HCT116 (cell line): ENCODE results near the gene LRRC15. TPM values are rescaled to one million over a fixed set of nuclear protein-coding genes. Genes with fewer than 3 reads are reported as not detected.

Experiments used
- ATAC-seq: fragments of 200-7000 bp; cut with Tn5 transposase; 2 replicates; pipeline ENCODE4 v1.9.1; 2020; ENCODE audit warnings: mild to moderate bottlenecking, moderate library complexity
- BruUV-seq: library from RNA; stranded (reverse); fragments of 400-500 nt; replicated peaks from 2 replicates; lab custom pipeline; 2021; lab: Mats Ljungman, UMichigan
- CTCF ChIA-PET: fragments of 300-600 bp; sonication (Branson Sonifier 250); formaldehyde crosslinking; loops from one replicate; lab custom pipeline; 2021; ENCODE audit warnings: antibody characterized with exemption; lab: Charles Lee
- POLR2A ChIA-PET: fragments of 300-600, 350-600 bp; sonication (Branson Sonifier 250); formaldehyde crosslinking; loops from one replicate; lab custom pipeline; 2021; ENCODE audit warnings: antibody characterized with exemption; lab: Charles Lee
- RAD21 ChIA-PET, 2 experiments: fragments of 300-600 bp; sonication (Branson Sonifier 250); formaldehyde crosslinking; loops; one replicate each; lab custom pipeline; 2023; ENCODE audit warnings: low total read pairs in 2 of 2; ENCODE audit not compliant: uncharacterized antibody in 2 of 2, unreplicated experiment in 2 of 2, low non-redundant PET in 1 of 2; lab: Charles Lee
- DNase-seq: peaks from one replicate; pipeline ENCODE4 v3.0.0-alpha.2; 2010; ENCODE audit warnings: low read depth, low spot score
- H2AFZ ChIP-seq: fragments of 200-600 bp; shearing (Covaris generic), sonication (generic); 2 replicates; pipeline ENCODE4 v1.6.1; 2017; ENCODE audit warnings: low read depth, mixed run types, mixed read lengths, antibody characterized with exemption, low read length; ENCODE audit not compliant: poor library complexity, severe bottlenecking
- H3K27ac ChIP-seq: 2 replicates; pipeline ENCODE4 v1.5.1; 2012; ENCODE audit warnings: low read depth, low read length
- H3K27me3 ChIP-seq: fragments of 200-600 bp; sonication (generic); 2 replicates; pipeline ENCODE4 v1.6.1; 2016; ENCODE audit warnings: mixed run types, low read length, mixed read lengths; ENCODE audit not compliant: insufficient read depth
- H3K36me3 ChIP-seq, 2 experiments: fragments of 200-500 bp in 1 of 2; fragments of 200-600 bp in 1 of 2; sonication (Bioruptor generic) in 1 of 2; sonication (generic) in 1 of 2; 2 replicates each; pipeline versions ENCODE4 v1.5.1 to v1.6.1; 2014 to 2016; ENCODE audit warnings: low read length in 2 of 2, inconsistent platforms in 1 of 2, mixed read lengths in 1 of 2, mixed run types in 1 of 2; ENCODE audit not compliant: insufficient read depth in 2 of 2, control insufficient read depth in 1 of 2
- H3K4me1 ChIP-seq, 2 experiments: fragments of 200-600 bp in 1 of 2; sonication (generic) in 1 of 2; 2 replicates each; pipeline versions ENCODE4 v1.5.1 to v1.6.1; 2012 to 2017; ENCODE audit warnings: low read length in 2 of 2, inconsistent platforms in 1 of 2, mild to moderate bottlenecking in 1 of 2, mixed read lengths in 1 of 2, mixed run types in 1 of 2, moderate library complexity in 1 of 2; ENCODE audit not compliant: insufficient read depth in 2 of 2, control insufficient read depth in 1 of 2
- H3K4me2 ChIP-seq: fragments of 200-600 bp; sonication (generic); 2 replicates; pipeline ENCODE4 v1.6.1; 2017; ENCODE audit warnings: mixed run types, low read length, mixed read lengths
- H3K4me3 ChIP-seq, 2 experiments: fragments of 200-600 bp in 1 of 2; sonication (generic) in 1 of 2; replicated peaks in 1 of 2; 2 replicates each; pipeline ENCODE4 v1.5.1; 2011 to 2016; ENCODE audit warnings: low read length in 2 of 2, control low read depth in 1 of 2, low read depth in 1 of 2, mild to moderate bottlenecking in 1 of 2, mixed read lengths in 1 of 2, mixed run types in 1 of 2
- H3K79me2 ChIP-seq: fragments of 200-600 bp; sonication (generic); 2 replicates; pipeline ENCODE4 v1.6.1; 2017; ENCODE audit warnings: mild to moderate bottlenecking, mixed run types, low read length, moderate library complexity, mixed read lengths; ENCODE audit not compliant: insufficient read depth
- H3K9ac ChIP-seq: fragments of 200-600 bp; sonication (generic); 2 replicates; pipeline ENCODE4 v1.6.1; 2016; ENCODE audit warnings: low read length, mixed read lengths
- H3K9me2 ChIP-seq: fragments of 200-600 bp; sonication (generic), shearing (Covaris generic); 2 replicates; pipeline ENCODE4 v1.6.1; 2017; ENCODE audit warnings: mixed run types, mild to moderate bottlenecking, moderate library complexity; ENCODE audit not compliant: insufficient read depth
- H3K9me3 ChIP-seq, 2 experiments: fragments of 200-500 bp in 1 of 2; fragments of 200-600 bp in 1 of 2; sonication (Bioruptor generic) in 1 of 2; sonication (generic) in 1 of 2; 2 replicates each; pipeline ENCODE4 v1.6.1; 2014 to 2017; ENCODE audit warnings: low read length in 2 of 2, mixed read lengths in 2 of 2, inconsistent platforms in 1 of 2, low read depth in 1 of 2, mild to moderate bottlenecking in 1 of 2, mixed run types in 1 of 2, moderate library complexity in 1 of 2; ENCODE audit not compliant: control insufficient read depth in 1 of 2, insufficient read depth in 1 of 2
- H4K20me1 ChIP-seq: fragments of 200-600 bp; sonication (generic), shearing (Covaris generic); 2 replicates; pipeline ENCODE4 v1.6.1; 2017; ENCODE audit warnings: mixed run types, mild to moderate bottlenecking, moderate library complexity; ENCODE audit not compliant: insufficient read depth
- EGR1 ChIP-seq: IDR thresholded peaks from 2 replicates; pipeline ENCODE4 v1.6.1; 2012; ENCODE audit warnings: low read depth
- JUND ChIP-seq: IDR thresholded peaks from 2 replicates; pipeline ENCODE4 v1.6.1; 2012
- POLR2AphosphoS5 ChIP-seq: IDR thresholded peaks from 2 replicates; pipeline ENCODE4 v1.6.1; 2011; ENCODE audit warnings: mild to moderate bottlenecking, low read depth, low read length, moderate library complexity
- SIN3A ChIP-seq: IDR thresholded peaks from 2 replicates; pipeline ENCODE4 v1.6.1; 2012; ENCODE audit warnings: low read depth
- SRF ChIP-seq: IDR thresholded peaks from 2 replicates; pipeline ENCODE4 v1.6.1; 2012; ENCODE audit warnings: low read depth
- TCF7L2 ChIP-seq: IDR thresholded peaks from 2 replicates; pipeline ENCODE4 v1.7.0; 2011; ENCODE audit warnings: borderline replicate concordance, inconsistent platforms; ENCODE audit not compliant: insufficient read depth, insufficient read length; ENCODE audit errors: extremely low read depth
- ZNF274 ChIP-seq: fragments of 200-500 bp; sonication (Bioruptor generic); IDR thresholded peaks from 2 replicates; pipeline ENCODE4 v1.6.1; 2014; ENCODE audit warnings: mild to moderate bottlenecking, low read depth, low read length, inconsistent platforms
- intact Hi-C: fragments of 100-400 bp; cut with micrococcal nuclease; formaldehyde crosslinking; loops from 2 replicates; pipeline ENCODE4 v1.10.0; 2022
- total RNA-seq: library from RNA; stranded (reverse); gene quantifications from one replicate; pipeline ENCODE4 v1.2.1, GENCODE V29; 2021; ENCODE audit not compliant: unreplicated experiment
- TF ChIP-seq, protein P1 (sequence below): IDR thresholded peaks from 2 replicates; pipeline ENCODE4 v1.6.1; 2011; ENCODE audit warnings: mild to moderate bottlenecking, low read length, moderate library complexity; ENCODE audit not compliant: insufficient replicate concordance; ENCODE audit errors: extremely low read depth
- TF ChIP-seq, protein P2 (sequence below): IDR thresholded peaks from 2 replicates; pipeline ENCODE4 v1.6.1; 2012; ENCODE audit warnings: low read depth

LRRC15 gene
- total RNA-seq, 1 experiment from 2014 or later = not detected

DNA sequence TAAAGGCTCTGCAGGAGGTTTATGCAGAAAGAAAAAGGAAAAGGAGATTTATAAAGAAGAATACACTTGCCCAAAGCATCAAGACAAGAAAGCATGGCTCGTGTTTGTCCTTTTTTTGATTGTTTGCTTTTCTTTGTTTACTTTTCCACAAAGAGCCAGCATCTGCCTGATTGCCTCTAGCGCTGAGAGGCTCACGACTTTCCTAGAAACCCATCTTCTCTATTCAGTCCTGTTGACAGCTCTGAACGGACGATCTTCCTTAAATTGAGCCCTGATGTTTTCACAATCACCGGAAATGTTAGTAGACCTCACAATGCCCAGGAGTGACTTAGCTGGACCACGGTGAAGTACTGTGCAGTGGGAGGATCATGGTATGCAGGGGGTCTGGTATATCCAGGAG is 17.1 kb upstream of the LRRC15 start (continued):
- no peak for TF ChIP-seq TCF7L2

DNA sequence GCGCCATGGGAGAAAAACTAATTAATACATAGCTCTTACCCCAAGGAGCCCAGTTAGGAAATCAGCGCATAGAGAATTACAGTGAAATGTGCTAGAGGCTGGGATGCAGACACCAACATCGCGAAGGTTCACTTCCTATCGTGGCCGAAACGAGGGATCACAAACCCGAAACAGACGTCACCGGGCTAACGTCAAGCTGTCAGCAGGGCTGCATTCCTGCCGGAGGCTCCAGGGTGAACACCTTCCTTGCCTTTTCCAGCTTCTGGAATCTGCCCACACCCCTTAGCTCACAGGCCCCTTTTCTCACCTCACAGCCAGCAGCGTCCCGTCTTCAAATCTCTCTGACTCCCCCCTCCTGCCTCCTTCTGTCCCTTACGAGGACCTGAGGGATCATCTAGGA is 16.5 kb upstream of the LRRC15 start:
- H3K4me2 ChIP-seq = no peak overlapping the region
- H3K36me3 ChIP-seq = no peaks in the 10 kb centered on the region
- ChIA-PET CTCF (no interaction called here), POLR2A (no interaction called here), RAD21 (no interaction called here)
- no peak for DNase-seq
- intact Hi-C loops = no loop called here
- peaks cover 0 to 6% of the 10 kb centered on the region in 2 experiments; a peak in 1 of 4 replicates for H3K4me1 ChIP-seq
- ATAC-seq = no peak
- H3K27me3 ChIP-seq = no peaks in the 10 kb centered on the region
- H3K9me3 ChIP-seq = peaks cover 0 to 1% of the 10 kb centered on the region in 2 experiments; a peak in 2 of 4 replicates
- no peaks in the 10 kb centered on the region for H3K79me2 ChIP-seq
- H3K9me2 ChIP-seq = no peaks in the 10 kb centered on the region
- H2AFZ ChIP-seq = no peak overlapping the region
- H4K20me1 ChIP-seq = no peaks in the 10 kb centered on the region
- BruUV-seq = no TSS peak
- no peak overlapping the region for H3K9ac ChIP-seq
- H3K27ac ChIP-seq = no peak overlapping the region
- TF ChIP-seq SRF (no peak), SIN3A (no peak), POLR2AphosphoS5 (no peak), ZNF274 (no peak), EGR1 (no peak), JUND (no peak)
- TF ChIP-seq, protein P1, sequence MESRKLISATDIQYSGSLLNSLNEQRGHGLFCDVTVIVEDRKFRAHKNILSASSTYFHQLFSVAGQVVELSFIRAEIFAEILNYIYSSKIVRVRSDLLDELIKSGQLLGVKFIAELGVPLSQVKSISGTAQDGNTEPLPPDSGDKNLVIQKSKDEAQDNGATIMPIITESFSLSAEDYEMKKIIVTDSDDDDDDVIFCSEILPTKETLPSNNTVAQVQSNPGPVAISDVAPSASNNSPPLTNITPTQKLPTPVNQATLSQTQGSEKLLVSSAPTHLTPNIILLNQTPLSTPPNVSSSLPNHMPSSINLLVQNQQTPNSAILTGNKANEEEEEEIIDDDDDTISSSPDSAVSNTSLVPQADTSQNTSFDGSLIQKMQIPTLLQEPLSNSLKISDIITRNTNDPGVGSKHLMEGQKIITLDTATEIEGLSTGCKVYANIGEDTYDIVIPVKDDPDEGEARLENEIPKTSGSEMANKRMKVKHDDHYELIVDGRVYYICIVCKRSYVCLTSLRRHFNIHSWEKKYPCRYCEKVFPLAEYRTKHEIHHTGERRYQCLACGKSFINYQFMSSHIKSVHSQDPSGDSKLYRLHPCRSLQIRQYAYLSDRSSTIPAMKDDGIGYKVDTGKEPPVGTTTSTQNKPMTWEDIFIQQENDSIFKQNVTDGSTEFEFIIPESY = no peak
- TF ChIP-seq, protein P2, sequence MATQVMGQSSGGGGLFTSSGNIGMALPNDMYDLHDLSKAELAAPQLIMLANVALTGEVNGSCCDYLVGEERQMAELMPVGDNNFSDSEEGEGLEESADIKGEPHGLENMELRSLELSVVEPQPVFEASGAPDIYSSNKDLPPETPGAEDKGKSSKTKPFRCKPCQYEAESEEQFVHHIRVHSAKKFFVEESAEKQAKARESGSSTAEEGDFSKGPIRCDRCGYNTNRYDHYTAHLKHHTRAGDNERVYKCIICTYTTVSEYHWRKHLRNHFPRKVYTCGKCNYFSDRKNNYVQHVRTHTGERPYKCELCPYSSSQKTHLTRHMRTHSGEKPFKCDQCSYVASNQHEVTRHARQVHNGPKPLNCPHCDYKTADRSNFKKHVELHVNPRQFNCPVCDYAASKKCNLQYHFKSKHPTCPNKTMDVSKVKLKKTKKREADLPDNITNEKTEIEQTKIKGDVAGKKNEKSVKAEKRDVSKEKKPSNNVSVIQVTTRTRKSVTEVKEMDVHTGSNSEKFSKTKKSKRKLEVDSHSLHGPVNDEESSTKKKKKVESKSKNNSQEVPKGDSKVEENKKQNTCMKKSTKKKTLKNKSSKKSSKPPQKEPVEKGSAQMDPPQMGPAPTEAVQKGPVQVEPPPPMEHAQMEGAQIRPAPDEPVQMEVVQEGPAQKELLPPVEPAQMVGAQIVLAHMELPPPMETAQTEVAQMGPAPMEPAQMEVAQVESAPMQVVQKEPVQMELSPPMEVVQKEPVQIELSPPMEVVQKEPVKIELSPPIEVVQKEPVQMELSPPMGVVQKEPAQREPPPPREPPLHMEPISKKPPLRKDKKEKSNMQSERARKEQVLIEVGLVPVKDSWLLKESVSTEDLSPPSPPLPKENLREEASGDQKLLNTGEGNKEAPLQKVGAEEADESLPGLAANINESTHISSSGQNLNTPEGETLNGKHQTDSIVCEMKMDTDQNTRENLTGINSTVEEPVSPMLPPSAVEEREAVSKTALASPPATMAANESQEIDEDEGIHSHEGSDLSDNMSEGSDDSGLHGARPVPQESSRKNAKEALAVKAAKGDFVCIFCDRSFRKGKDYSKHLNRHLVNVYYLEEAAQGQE = no peak
- H3K4me3 ChIP-seq = no peak overlapping the region
